NCI-H446 (cell line): ENCODE measurements around the gene LGI4.
A peak's percentile ranks its signal among the peaks of the same experiment; 100 is the strongest.

ENCODE experiments used
- DNase-seq, 2 experiments: peaks; one replicate each; lab custom pipeline; 2025; lab: John Stamatoyannopoulos, UW

The LGI4 gene

GRCh38 chr19:35123573-35123972, 11.3 kb downstream of the LGI4 start:
- DNase-seq: peak in 1 of 2 experiments; percentile 16

GRCh38 chr19:35122687-35123551, 11.9 kb downstream of the LGI4 start:
- DNase-seq: no peak

DNA sequence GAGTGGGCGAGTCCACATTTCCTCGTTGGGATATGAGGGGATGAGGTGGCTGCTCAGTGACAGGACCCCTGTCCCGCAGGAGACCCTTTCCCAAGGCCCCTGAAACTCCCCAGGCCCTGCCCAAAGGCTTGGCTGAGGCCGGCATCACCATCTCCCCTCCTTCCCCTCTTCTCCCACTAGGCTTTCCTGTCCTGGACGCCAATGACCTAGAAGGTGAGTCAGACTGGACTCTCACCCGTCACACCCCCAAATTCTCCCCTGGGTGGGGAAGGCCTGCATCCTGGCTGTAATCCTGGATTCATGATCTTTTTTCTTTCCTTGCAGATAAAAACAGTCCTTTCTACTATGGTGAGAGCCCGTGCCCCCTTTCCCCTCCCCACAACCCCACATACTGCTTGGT, 14.0 kb downstream of the LGI4 start:
- no peak for DNase-seq

GRCh38 chr19:35120492-35120891, 14.4 kb downstream of the LGI4 start:
- no peak for DNase-seq

- DNase-seq: no peak
Measured at GRCh38 chr19:35119578-35120155, 15.2 kb downstream of the LGI4 start.

DNA sequence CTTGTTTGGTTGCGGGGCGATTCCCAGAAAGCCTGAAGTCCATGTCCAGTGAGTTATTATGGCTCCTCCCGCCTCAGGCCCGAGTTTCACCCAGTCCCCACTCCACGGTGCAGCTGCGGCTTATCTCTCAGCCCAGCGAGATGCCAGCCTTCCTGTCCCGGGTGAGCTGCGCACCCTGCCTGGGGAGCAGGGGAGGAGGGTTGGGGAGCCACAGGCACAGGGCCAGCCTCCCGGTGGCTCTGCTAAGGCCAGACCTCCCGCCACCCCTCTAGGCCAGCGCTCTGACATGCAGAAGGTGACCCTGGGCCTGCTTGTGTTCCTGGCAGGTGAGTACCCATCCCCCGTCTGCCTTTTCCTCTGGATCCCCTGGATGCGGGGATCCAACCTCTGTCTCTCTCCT, 15.8 kb downstream of the LGI4 start:
- no peak for DNase-seq

DNA sequence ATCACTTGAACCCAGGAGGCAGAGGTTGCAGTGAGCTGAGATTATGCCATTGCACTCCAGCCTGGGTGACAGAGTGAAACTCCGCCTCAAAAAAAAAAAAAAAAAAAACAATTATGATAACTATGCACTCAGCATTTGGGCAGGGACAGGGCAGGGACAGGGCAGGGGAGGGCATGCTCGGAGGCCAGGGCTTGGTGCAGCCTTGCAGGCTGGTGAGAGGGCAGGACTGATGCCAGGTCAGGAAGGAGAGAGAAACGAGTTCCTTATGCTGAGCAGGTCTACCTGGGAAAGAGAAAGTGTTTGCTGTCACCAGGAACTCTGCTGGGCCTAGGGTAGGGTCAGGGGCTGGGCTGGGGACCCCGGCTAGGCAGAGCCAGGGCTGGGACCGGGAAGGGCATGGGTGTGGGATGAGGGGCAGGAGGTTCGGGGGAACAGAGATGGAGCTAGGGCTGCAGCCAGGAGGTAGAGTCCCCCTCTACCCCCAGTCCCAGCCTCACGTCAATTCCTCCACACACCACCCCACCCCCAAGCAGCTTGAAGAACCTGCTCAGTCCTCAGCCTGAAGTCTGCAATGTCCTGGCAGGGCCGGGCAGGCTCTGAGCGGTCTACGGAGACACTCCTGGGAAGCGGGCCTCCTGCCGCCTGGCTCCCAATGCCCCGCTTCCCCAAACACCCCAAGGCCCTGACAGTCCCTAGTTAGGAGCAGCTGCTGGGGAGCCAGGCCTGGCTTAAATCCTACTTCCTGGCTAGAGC, 16.4 kb downstream of the LGI4 start:
- no peak for DNase-seq

GRCh38 chr19:35117799-35118198, 17.1 kb downstream of the LGI4 start:
- DNase-seq: no peak

DNA sequence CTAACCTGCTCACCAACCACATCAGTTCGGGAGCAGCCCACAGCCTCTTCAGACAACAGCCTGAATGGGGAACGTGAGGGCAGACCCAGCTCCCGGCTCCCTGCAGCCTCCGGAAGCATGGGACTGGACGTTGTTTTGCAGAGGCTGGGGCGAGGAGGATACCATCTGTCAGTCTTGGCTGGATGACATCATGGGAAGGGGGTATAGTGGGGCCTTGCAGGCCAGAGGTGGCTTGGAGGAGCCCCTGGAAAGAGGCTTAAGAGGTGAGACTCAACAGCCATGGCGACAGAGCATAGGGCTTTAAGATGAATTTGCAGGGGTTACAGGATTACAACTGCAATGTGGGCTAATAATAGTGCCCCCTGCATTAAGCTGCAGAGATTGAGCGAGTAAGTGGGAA, 17.7 kb downstream of the LGI4 start:
- no peak for DNase-seq

GRCh38 chr19:35116072-35116801, 18.6 kb downstream of the LGI4 start:
- no peak for DNase-seq

GRCh38 chr19:35115177-35115951, 19.5 kb downstream of the LGI4 start, which contains the start of gene FXYD3:
TSS of gene FXYD3 (plus strand) at chr19:35115823. CDS start at chr19:35119377, 3,554 bp downstream.
- DNase-seq: no peak

- DNase-seq: peak in 1 of 2 experiments; percentile 51
Measured at GRCh38 chr19:35114353-35115176, 20.3 kb downstream of the LGI4 start.

GRCh38 chr19:35112995-35113688, 21.7 kb downstream of the LGI4 start:
- no peak for DNase-seq

DNA sequence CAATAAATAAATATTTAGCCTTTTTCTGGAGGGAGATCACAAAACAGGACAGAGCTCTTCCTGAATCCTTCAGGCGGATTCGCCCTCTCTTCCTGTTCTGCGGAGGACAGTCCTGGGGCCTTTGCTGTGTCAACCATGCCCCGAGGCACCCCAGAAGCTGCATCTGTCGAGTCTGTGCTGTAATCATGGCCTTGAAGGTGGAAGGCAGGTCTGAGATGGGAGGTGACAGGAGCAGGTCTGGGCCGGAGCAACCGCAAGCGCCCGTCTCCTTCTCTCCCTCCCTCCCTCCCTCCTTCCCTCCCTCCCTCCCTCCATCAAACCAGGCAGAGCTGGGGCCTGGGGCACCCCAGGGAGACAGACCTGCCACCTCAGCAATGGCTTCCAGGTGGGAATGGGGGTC, 23.9 kb downstream of the LGI4 start:
- no peak for DNase-seq

DNA sequence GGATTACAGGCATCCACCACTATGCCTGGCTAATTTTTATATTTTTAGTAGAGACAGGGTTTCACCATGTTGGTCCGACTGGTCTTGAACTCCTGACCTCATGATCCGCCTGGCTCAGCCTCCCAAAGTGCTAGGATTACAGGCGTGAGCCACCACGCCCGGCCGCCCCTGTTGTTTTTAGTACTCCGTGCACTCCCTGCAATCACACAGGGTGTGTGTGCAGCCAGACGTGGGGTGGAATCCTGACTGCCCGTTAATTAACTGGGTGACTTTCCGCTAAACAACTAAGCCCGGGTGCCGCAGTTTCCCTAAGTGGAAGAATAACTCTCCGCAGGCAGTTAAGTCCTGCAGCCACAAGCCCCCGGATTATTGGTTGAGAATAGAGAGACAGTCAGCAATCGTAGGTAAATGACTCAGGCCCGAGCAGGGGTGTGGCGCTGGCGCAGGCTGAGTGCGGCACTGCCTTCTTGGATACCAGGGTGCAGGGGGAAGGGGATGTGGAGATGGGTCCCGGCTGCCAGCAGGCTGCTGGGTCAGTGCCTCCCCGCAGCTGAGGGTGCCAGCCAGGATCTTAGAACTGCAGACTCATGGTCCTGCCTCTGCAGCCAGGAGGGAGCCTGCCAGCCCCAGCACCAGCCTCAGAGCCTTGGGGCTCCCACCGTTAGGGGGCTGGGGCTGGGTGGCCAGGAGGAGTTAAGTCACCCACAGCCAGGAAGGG, 25.3 kb downstream of the LGI4 start:
- DNase-seq: no peak

DNA sequence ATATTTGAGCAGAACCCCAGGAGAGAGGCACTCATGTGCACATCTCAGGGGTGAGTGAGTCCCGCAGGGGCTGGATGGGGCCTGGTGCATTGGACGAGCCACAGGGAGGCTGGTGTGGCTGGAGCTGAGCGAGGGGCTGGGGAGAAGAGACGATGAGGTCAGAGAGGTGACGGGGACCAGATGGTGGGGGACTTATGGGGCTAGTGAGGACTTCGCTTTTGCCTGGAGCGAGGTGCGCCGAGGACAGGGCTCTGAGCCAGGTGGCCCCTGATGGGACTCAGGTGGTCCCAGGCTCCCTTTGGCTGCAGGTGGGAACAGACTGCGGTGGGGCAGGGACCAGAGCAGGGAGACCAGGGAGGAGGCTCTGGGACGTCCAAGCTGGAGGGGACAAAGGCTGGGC, 26.1 kb downstream of the LGI4 start:
- no peak for DNase-seq

- no peak for DNase-seq
Measured at GRCh38 chr19:35107545-35107944, 27.3 kb downstream of the LGI4 start.

DNA sequence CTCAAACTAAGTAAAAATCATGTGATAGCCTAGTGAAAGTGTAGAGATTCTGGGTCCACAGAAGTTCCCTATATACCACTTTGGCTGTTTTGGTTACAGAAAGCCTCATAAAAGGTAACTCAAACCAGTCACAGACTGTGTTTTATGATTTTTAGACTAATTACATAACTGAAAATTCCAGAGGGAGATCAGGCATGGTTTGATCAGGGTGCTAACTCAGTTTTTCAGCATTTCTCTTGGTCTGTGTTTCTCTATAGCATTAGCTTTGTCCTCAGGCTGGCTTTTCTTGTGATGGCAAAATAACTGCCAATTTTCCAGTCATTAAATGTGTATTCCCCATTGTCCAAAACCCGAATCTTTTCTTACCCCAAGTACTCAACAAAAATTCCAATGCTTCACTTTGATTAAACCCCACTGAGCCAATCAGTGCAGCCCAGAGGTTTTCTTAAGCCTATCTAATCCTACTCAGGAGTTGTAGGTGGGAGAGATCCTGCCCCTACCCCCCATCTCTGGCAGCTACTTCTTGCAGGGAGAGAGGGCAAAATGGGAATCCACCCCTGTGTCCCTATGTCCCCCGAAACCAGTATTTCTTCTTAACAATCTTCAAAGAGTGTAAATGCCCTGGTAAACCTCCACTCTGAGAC, 27.8 kb downstream of the LGI4 start:
- no peak for DNase-seq

- no peak for DNase-seq
Measured at GRCh38 chr19:35106291-35106583, 28.6 kb downstream of the LGI4 start.
